Pulmonary artery endothelial cell (primary cell): ENCODE measurements around the gene PAIP2. TPM values are rescaled to one million over a fixed set of nuclear protein-coding genes. Genes with fewer than 3 reads are reported as not detected.
"Not testable (repeated sequence)": the region's sequence is repeated elsewhere in the genome, so short reads cannot be mapped to it uniquely, and the experiment has no call there.

Experiments used
- DNase-seq: peaks from one replicate; pipeline ENCODE4 v3.0.0-alpha.2; 2011; ENCODE audit warnings: low read depth, low spot score
- total RNA-seq: library from RNA; depleted of rRNA; stranded (reverse); fragments of >200 nt; gene quantifications from 2 replicates; pipeline ENCODE4 v1.2.3, GENCODE V29; 2014

The PAIP2 gene, protein sequence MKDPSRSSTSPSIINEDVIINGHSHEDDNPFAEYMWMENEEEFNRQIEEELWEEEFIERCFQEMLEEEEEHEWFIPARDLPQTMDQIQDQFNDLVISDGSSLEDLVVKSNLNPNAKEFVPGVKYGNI
- total RNA-seq = 74.3 and 94.6 TPM in 2 replicates

DNA sequence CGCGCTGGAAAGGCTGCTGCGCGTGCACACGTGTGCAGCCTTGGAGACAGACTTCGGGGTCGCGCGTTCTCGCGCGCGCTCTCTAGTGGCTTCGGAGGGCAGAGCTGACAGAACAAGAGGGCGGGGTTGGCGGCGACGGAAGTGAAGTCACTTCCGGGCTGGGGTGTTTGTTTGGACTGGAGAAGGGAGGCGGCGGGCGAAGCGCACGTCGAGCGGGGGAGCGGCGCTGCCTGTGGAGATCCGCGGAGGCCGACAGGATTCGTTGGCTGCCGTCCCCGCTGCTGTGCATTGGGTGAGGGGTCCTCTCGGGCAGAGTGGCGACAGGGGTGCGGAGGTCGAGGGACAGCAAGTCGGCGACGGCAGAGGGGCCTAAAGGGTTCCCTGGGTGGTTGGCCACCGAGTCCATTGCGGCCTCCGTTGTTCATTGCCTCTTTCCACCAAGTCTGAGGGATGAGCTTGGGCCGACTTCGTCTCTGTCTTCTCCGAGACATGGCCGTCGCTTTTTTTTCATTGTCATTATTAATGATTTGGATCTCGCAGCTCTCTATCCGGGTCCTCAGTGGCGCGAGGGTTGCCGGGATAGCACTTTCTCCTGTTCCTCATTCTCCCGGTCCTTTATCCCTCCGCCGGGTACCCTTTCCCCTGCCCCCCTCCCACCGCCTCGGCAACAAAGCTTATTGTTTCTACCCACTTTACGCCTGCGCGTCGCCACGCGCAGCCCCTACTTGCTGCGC is at the start of gene PAIP2:
Gene PAIP2, plus strand, starts transcription at position 166 of the 734 bp plus-strand sequence. CDS start 21,931 bp downstream, outside the sequence.
- peak; percentile 91 for DNase-seq

GRCh38 chr5:139293202-139293506 is 48.5 kb upstream of the PAIP2 start:
- no peak for DNase-seq

GRCh38 chr5:139293507-139294373 is 47.9 kb upstream of the PAIP2 start, which contains the start of gene MATR3:
MATR3 (plus strand) TSS chr5:139293740; CDS start chr5:139307416, 13,676 bp downstream.
- peak; percentile 89 for DNase-seq

GRCh38 chr5:139294374-139295165 is 47.1 kb upstream of the PAIP2 start:
- DNase-seq = peak; percentile 55

DNA sequence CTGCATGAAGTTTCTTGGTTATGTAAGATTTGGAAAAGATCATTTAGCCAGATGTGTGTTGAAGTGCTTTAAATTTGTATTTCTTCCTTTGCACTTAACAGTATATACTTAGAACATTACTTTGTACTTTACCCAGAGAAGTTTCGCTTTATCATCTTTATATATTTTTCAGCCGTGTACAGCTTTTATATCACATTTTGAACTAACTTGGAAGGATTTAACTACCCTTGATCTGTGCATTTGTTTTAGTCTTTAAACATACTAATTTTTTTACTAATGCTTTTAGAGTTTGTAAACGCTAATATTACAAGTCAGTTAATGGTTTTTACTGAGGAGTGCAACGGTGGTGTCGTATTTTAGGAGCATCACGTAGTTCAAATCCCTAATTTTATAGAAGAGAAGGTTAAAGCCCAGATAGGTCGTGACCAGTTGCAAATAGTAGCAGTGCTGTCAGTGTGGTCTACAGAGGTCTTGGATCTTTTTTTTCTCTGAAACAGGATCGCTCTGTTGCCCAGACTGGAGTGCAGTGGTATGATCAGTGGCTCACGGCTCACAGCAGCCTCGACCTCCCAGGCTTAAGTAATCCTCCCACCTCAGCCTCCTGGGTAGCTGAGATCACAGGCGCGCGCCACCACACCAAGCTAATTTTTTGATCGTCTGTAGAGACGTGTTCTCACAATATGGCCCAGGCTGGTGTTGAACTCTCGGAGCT is 46.2 kb upstream of the PAIP2 start:
- DNase-seq = no peak

- DNase-seq = no peak
Measured at GRCh38 chr5:139296198-139296597, 45.5 kb upstream of the PAIP2 start.

GRCh38 chr5:139296862-139297326 is 44.8 kb upstream of the PAIP2 start:
- no peak for DNase-seq

- DNase-seq = no peak
Measured at GRCh38 chr5:139297439-139298133, 44.1 kb upstream of the PAIP2 start.

- no peak for DNase-seq
Measured at GRCh38 chr5:139298242-139298641, 43.4 kb upstream of the PAIP2 start.

DNA sequence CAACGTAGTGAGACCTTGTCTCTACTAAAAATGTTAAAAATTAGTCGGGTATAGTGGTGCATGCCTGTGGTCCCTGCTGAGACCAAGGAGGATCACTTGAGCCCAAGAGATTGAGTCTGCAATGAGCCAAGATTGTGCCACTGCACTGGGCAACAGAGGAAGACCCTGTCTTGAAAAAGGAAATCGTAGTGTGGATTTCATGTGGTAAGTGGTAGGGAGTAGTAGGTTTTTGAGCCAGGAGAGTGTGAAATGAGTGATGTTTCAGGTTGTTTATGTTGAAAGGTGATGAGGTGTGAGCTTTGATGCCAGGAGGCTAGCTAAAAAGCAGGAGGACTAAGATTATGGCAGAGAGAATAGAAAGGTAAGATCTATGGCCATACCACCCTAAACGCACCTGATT is 42.2 kb upstream of the PAIP2 start:
- DNase-seq = no peak

DNA sequence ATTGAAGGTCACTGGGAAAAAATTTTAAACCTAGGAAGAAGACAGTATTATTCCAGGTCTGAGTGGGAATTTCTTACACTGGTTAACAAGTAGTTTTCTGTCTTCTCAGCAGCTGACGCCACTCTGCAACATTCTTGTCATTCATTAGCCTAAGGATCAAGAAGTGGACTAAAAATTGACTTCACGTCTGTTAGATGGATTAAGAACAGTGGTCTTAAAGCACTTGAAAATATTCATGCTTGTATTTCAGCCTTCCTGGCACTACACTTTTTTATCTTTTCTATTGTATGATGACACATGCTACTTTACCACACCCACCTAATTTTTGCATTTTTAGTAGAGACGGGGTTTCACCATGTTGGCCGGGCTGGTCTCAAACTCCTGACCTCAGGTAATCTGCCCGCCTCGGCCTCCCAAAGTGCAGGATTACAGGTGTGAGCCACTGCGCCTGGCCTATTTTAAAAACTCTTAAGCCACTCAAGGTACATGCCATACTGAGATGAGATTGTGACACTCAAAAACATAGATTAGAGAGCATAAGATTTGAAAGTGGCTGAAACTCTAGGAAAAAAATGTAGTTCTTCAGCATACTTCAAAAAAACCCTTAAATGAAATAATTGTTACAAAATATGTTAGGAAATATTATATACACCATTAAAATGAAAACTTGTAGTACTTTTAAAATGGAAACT is 39.7 kb upstream of the PAIP2 start:
- no peak for DNase-seq

DNA sequence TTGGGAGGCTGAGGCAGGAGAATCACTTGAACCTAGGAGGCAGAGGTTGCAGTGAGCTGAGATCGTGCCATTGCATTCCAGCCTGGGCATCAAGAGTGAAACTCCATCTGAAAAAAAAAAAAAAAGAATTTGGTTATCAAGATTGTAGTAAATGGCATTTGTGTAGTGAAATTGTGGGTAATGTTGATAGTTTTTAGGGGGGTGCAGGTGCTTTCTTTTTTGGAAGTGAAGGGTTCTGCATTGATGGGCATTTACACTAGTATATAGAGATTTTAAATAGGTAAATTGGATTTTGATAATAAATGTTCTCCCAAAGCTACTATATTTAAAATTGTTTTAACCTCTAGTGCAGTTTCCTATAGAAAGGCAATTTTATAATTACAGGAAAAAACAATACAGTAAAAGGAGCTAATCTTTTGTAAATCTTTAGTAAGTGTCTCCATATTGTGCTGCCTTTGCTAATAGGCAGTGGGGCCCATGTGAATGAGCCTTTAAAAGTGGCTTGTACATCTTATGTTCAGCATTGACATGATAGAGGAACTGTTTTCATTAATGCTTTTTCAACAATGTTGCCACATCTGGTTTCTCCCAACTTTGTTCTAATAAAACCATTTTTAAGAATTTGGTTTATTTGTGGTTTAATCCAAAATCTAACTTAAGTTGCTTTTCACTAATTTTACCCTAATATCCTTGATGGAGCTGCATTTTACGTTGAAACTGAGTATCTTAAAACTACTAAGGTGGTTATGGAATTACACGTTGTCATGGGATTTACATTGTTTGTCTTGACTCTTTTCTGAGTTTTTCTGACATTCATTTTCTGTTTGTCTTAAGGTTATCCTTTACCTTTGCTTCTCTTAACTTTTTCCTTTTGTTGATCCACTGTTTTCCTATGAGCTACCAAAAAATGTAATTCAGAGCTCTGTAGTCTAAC is 37.0 kb upstream of the PAIP2 start:
- DNase-seq = no peak

- no peak for DNase-seq
Measured at GRCh38 chr5:139306197-139306596, 35.5 kb upstream of the PAIP2 start.

- DNase-seq = no peak
Measured at GRCh38 chr5:139306628-139307379, 34.9 kb upstream of the PAIP2 start.

GRCh38 chr5:139308797-139309196 is 32.9 kb upstream of the PAIP2 start:
- DNase-seq = no peak

DNA sequence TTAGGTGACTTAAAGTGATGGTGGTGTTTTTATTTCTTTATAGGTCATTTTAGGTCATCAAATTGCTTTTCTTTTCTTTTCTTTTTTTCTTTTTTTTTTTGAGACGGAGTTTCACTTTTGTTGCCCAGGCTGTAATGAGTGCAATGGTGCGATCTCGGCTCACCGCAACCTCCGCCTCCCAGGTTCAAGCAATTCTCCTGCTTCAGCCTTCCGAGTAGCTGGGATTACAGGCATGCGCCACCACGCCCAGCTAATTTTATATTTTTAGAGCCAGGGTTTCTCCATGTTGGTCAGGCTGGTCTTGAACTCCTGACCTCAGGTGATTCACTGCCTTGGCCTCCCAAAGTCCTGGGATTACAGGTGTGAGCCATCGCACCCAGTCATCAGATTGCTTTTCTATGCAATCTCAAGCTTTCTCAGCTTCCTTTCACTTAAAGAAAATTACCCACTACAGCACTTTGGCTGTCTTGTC is 30.9 kb upstream of the PAIP2 start:
- not testable (repeated sequence) for DNase-seq

- DNase-seq = no peak
Measured at GRCh38 chr5:139312075-139312474, 29.6 kb upstream of the PAIP2 start.

DNA sequence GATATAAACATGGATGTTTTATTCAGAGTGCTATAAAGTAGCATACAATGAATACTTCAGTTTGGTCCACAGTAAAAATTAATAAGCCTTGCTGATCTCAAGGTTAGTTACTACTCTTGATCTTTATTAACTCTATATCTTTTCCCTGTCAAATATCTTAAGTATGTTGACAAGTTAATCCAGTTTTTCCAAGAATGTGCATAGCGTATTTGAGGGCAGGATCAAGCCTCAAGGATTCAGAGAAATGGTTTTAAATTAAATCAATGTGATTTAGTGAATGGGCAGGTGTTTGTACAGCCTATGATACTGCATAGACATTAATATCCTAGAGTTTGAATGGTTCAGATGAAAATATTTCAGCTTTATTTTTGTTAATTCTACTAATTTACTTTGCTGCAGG is 27.4 kb upstream of the PAIP2 start:
- no peak for DNase-seq
